Activated naive CD8-positive, alpha-beta T cell treated with anti-CD3 and anti-CD28 coated beads for 36 hours (primary cell): Measurements from ENCODE around the gene STARD3. TPM values are rescaled to one million over a fixed set of nuclear protein-coding genes. Genes with fewer than 3 reads are reported as not detected.

Experiments
- DNase-seq: peaks from one replicate; pipeline ENCODE4 v3.0.0; 2021
- H3K27ac Mint-ChIP-seq: one replicate; pipeline ENCODE4 v1.8.0; 2022; ENCODE audit warnings: mild to moderate bottlenecking, moderate library complexity, mixed read lengths
- H3K27me3 Mint-ChIP-seq: one replicate; pipeline ENCODE4 v1.8.0; 2022; ENCODE audit warnings: mild to moderate bottlenecking, mixed read lengths
- H3K36me3 Mint-ChIP-seq: one replicate; pipeline ENCODE4 v1.8.0; 2021; ENCODE audit warnings: mild to moderate bottlenecking, mixed read lengths
- H3K4me1 Mint-ChIP-seq: one replicate; pipeline ENCODE4 v1.8.0; 2021; ENCODE audit warnings: mixed read lengths
- H3K4me3 Mint-ChIP-seq: one replicate; pipeline ENCODE4 v1.8.0; 2022; ENCODE audit warnings: mild to moderate bottlenecking, moderate library complexity, mixed read lengths
- H3K9me3 Mint-ChIP-seq: one replicate; pipeline ENCODE4 v1.8.0; 2022; ENCODE audit warnings: mixed read lengths
- total RNA-seq, 2 experiments: library from RNA; stranded (reverse); gene quantifications; one replicate each; pipeline ENCODE4 v1.2.3, GENCODE V29; 2021

The STARD3 gene
- total RNA-seq, 2 experiments from 2014 or later = 47.9 to 53.2 TPM

GRCh38 chr17:39624313-39624712 is 12.6 kb upstream of the STARD3 start:
- H3K4me3 Mint-ChIP-seq = no peak overlapping the region
- DNase-seq = no peak
- H3K27ac Mint-ChIP-seq = no peak overlapping the region
- peaks cover 42% of the 10 kb centered on the region for H3K27me3 Mint-ChIP-seq
- H3K4me1 Mint-ChIP-seq = peaks cover 19% of the 10 kb centered on the region
- H3K36me3 Mint-ChIP-seq = no peaks in the 10 kb centered on the region
- no peaks in the 10 kb centered on the region for H3K9me3 Mint-ChIP-seq

DNA sequence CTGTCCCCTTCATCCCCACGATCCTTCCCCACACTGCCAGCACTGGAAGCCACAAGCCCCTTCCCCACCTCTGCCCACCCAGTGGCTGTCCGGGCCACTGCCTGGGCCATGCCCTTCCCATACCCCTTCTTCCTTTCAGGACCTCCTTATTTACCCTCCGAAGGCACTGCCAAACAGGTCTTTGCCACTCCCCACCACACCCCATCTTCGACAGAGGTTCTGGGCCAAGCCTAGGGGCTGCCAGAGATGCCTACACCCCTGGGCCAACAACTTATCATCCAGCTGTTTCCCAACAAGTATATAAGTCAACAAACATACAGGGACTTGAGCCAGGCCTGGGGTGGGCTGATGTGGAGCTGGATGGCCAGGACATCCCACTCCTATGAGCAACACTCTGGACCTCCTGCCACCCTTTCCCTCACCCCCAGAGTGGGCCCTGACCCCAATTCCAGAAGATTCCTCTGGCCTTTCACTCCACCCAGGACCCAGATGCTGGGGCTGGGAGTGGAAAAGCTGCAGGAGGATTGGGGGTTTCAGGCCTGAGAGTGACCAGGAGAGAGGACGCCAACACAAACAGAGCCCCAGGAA is 11.7 kb upstream of the STARD3 start:
- Mint-ChIP-seq H3K4me3 (no peak overlapping the region), H3K27me3 (peaks cover 42% of the 10 kb centered on the region), H3K36me3 (no peaks in the 10 kb centered on the region), H3K27ac (no peak overlapping the region), H3K4me1 (peaks cover 19% of the 10 kb centered on the region), H3K9me3 (no peaks in the 10 kb centered on the region)
- DNase-seq = no peak

GRCh38 chr17:39626171-39627046 is 10.5 kb upstream of the STARD3 start, which contains the start of gene PPP1R1B:
Gene PPP1R1B, plus strand, starts transcription at chr17:39626952. Its CDS starts 441 bp downstream, at chr17:39627393.
- Mint-ChIP-seq H3K27me3 (peaks cover 42% of the 10 kb centered on the region), H3K9me3 (no peaks in the 10 kb centered on the region), H3K36me3 (no peaks in the 10 kb centered on the region), H3K4me1 (peaks cover 19% of the 10 kb centered on the region), H3K27ac (no peak within 1 kb of the TSS), H3K4me3 (peak within 1 kb of the TSS; percentile 50)
- DNase-seq = no peak

DNA sequence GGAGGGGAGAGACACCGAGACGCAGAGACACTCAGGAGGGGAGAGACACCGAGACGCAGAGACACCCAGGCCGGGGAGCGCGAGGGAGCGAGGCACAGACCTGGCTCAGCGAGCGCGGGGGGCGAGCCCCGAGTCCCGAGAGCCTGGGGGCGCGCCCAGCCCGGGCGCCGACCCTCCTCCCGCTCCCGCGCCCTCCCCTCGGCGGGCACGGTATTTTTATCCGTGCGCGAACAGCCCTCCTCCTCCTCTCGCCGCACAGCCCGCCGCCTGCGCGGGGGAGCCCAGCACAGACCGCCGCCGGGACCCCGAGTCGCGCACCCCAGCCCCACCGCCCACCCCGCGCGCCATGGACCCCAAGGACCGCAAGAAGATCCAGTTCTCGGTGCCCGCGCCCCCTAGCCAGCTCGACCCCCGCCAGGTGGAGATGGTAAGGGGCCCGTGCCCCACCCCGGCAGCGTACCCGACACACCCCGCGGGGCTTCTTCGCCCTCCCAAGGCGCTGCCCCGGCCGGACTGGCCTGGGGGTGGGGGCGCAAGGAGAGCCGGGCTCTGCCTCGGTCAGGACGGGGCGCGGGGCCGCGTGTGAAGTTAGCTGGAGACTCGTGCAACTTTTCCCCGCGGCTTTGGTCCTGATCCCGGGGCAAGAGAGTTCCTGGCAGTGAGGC is 9.8 kb upstream of the STARD3 start:
- DNase-seq = no peak
- Mint-ChIP-seq H3K36me3 (no peaks in the 10 kb centered on the region), H3K27ac (no peak overlapping the region), H3K27me3 (peaks cover 42% of the 10 kb centered on the region), H3K4me3 (peak overlapping the region; percentile 50), H3K9me3 (no peaks in the 10 kb centered on the region), H3K4me1 (peaks cover 14% of the 10 kb centered on the region)

DNA sequence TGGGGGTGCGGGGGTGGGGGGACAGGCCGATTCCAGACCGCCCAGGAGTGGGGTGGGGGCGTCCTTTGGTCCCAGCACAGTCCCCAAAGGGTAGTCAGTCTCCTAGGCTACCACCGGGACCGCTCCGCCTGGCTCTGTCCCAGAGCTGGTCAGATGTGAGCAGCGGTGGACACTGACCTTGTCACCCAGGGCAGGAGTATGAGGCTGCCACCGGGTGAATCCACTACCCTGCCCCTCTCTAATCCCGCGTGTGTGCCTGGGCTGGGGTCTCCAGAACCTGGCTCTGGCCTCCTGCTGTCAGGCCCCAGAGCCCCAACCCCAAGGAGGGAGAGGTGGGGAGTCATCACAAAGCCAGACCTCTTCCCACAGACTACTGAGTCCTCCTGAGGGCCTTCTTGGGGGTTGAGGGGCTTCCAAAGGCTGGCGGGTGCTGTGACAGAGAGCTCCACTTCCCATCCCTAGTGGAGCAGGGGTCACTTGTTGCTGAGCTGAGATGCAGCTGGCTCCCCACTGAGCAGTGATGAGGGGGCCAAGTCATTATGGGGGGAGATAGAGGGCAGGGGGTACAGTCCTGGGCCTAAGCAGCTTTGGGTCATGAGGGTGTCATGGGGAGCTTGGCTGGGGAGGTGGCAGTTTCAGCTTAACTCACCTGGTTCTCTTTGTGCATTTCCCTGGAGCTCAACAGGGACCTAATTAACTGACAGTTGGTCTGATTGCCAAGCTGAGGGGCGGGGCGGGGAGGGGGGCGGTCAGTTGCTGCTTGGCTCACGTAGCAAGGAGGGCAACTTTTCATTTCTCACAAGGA is 9.0 kb upstream of the STARD3 start:
- no peak overlapping the region for H3K4me3 Mint-ChIP-seq
- H3K27ac Mint-ChIP-seq = no peak overlapping the region
- no peak for DNase-seq
- H3K9me3 Mint-ChIP-seq = no peaks in the 10 kb centered on the region
- H3K27me3 Mint-ChIP-seq = peaks cover 42% of the 10 kb centered on the region
- H3K4me1 Mint-ChIP-seq = peaks cover 12% of the 10 kb centered on the region
- no peaks in the 10 kb centered on the region for H3K36me3 Mint-ChIP-seq

DNA sequence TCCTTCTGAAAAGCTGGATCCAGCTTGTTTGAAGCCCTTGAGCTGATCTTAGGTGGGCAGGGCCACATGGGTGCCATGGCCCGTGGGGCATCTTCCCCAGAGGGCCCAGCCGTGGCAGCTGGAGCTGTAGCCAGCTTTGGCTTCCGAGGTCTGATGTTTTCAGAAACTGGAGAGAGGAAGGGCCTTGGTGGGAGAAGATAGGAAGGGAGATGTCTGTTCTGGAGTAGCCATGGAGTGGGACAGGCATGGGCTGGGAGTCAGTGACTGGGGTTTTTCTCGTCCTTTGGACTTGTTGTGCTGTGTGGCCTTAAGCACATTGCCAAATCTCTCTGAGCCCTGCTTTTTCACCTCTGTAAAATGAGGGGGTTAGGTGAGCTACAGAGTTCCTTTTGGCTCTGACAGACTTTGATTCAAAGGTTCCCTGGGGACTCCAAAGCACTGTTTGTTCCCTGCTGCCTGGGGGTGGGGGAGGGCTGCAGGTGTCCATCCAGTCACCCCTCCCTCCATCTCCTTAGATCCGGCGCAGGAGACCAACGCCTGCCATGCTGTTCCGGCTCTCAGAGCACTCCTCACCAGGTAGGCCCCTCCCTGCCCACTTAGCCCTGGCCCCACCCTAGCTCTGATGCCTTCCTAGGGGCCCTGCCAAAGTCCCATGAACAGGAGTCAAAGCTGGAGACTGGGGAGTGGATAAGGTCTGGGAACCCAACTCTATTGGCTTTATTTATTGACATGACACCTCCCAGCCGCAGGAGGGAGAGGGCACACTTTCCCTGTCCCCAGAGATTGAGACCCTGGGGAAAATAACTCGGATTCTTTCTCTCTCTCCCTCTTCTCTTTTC is 8.1 kb upstream of the STARD3 start:
- Mint-ChIP-seq H3K27me3 (peaks cover 42% of the 10 kb centered on the region), H3K27ac (no peak overlapping the region), H3K4me1 (peaks cover 7% of the 10 kb centered on the region), H3K9me3 (no peaks in the 10 kb centered on the region), H3K4me3 (no peak overlapping the region), H3K36me3 (no peaks in the 10 kb centered on the region)
- DNase-seq = no peak

DNA sequence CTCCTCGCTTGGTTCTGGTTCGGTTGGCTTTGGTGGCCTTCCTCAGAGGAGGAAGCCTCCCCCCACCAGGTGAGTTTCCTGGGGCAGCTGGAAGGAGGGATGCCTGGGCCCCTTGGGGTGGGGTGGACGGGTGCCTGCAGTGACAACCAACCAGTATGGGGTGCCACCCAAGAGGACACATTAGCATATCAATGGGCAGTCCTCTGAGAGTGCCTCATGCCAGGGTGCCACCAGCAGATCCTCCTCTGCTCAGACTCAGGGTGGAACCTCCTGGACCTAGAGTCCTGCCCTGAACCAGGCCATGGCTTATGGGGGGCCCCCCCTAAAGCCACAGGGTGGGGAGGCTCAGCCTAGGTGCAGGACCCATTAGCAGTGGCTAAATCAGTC is 7.5 kb upstream of the STARD3 start:
- no peak overlapping the region for H3K4me3 Mint-ChIP-seq
- H3K27ac Mint-ChIP-seq = no peak overlapping the region
- H3K4me1 Mint-ChIP-seq = peaks cover 7% of the 10 kb centered on the region
- no peaks in the 10 kb centered on the region for H3K9me3 Mint-ChIP-seq
- DNase-seq = no peak
- peaks cover 38% of the 10 kb centered on the region for H3K27me3 Mint-ChIP-seq
- no peaks in the 10 kb centered on the region for H3K36me3 Mint-ChIP-seq

GRCh38 chr17:39629898-39630297 is 7.0 kb upstream of the STARD3 start:
- no peak overlapping the region for H3K4me3 Mint-ChIP-seq
- peaks cover 34% of the 10 kb centered on the region for H3K27me3 Mint-ChIP-seq
- peaks cover 7% of the 10 kb centered on the region for H3K4me1 Mint-ChIP-seq
- DNase-seq = no peak
- no peak overlapping the region for H3K27ac Mint-ChIP-seq
- H3K36me3 Mint-ChIP-seq = no peaks in the 10 kb centered on the region
- H3K9me3 Mint-ChIP-seq = no peaks in the 10 kb centered on the region

DNA sequence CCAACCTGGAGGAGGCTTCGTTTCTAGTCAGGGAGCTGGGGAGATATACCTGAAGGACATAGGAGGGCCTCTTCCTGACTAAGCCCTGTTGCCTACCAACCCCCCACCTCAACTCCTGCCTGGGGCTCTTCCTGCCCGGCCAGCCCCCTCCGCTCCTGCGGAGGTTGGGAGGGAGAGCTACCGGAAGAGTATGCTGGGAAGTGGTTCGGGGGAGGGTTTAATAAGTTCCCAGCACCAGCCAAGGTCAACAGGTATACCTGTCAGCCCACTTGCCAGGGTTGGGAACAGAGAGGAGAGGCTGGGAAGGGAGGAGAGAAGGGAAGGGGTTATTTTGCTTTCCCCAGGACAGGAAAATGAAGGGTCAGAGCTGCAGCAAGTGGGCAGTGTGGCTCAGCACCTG is 5.5 kb upstream of the STARD3 start:
- Mint-ChIP-seq H3K27me3 (peaks cover 19% of the 10 kb centered on the region), H3K27ac (no peak overlapping the region), H3K36me3 (no peaks in the 10 kb centered on the region), H3K4me3 (no peak overlapping the region), H3K4me1 (peaks cover 5% of the 10 kb centered on the region), H3K9me3 (no peaks in the 10 kb centered on the region)
- no peak for DNase-seq

GRCh38 chr17:39632153-39632941 is 4.6 kb upstream of the STARD3 start:
- H3K9me3 Mint-ChIP-seq = no peaks in the 10 kb centered on the region
- peaks cover 4% of the 10 kb centered on the region for H3K4me1 Mint-ChIP-seq
- no peak for DNase-seq
- no peak overlapping the region for H3K27ac Mint-ChIP-seq
- H3K27me3 Mint-ChIP-seq = peaks cover 13% of the 10 kb centered on the region
- no peak overlapping the region for H3K4me3 Mint-ChIP-seq
- no peaks in the 10 kb centered on the region for H3K36me3 Mint-ChIP-seq

GRCh38 chr17:39633570-39634183 is 3.3 kb upstream of the STARD3 start:
- peaks cover 2% of the 10 kb centered on the region for H3K27me3 Mint-ChIP-seq
- peaks cover 3% of the 10 kb centered on the region for H3K36me3 Mint-ChIP-seq
- H3K9me3 Mint-ChIP-seq = no peaks in the 10 kb centered on the region
- H3K27ac Mint-ChIP-seq = no peak overlapping the region
- no peak overlapping the region for H3K4me3 Mint-ChIP-seq
- DNase-seq = no peak
- peaks cover 15% of the 10 kb centered on the region for H3K4me1 Mint-ChIP-seq

- H3K4me3 Mint-ChIP-seq = no peak overlapping the region
- H3K27ac Mint-ChIP-seq = no peak overlapping the region
- H3K36me3 Mint-ChIP-seq = peaks cover 4% of the 10 kb centered on the region
- H3K9me3 Mint-ChIP-seq = no peaks in the 10 kb centered on the region
- peaks cover 20% of the 10 kb centered on the region for H3K4me1 Mint-ChIP-seq
- no peaks in the 10 kb centered on the region for H3K27me3 Mint-ChIP-seq
- no peak for DNase-seq
Observed at GRCh38 chr17:39634384-39634871, 2.5 kb upstream of the STARD3 start.

DNA sequence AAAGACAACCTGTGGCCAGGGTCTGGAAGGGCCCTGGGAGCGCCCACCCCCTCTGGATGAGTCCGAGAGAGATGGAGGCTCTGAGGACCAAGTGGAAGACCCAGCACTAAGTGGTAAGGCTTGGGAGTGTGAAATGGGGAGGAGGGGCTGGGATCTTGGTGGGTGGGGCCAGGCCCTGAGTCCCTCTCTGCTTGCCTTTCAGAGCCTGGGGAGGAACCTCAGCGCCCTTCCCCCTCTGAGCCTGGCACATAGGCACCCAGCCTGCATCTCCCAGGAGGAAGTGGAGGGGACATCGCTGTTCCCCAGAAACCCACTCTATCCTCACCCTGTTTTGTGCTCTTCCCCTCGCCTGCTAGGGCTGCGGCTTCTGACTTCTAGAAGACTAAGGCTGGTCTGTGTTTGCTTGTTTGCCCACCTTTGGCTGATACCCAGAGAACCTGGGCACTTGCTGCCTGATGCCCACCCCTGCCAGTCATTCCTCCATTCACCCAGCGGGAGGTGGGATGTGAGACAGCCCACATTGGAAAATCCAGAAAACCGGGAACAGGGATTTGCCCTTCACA is 1.2 kb upstream of the STARD3 start:
- Mint-ChIP-seq H3K9me3 (no peaks in the 10 kb centered on the region), H3K27me3 (no peaks in the 10 kb centered on the region), H3K4me1 (peaks cover 29% of the 10 kb centered on the region), H3K4me3 (no peak overlapping the region), H3K36me3 (peaks cover 5% of the 10 kb centered on the region), H3K27ac (no peak overlapping the region)
- DNase-seq = no peak
